Measurements from ENCODE around the gene C16orf74. TPM values are rescaled to one million over a fixed set of nuclear protein-coding genes. Genes with fewer than 3 reads are reported as not detected.

C16orf74 gene
- total and polyA plus RNA-seq, 4 donors, result 2.6 to 7.9 (median 3.4) TPM

DNA sequence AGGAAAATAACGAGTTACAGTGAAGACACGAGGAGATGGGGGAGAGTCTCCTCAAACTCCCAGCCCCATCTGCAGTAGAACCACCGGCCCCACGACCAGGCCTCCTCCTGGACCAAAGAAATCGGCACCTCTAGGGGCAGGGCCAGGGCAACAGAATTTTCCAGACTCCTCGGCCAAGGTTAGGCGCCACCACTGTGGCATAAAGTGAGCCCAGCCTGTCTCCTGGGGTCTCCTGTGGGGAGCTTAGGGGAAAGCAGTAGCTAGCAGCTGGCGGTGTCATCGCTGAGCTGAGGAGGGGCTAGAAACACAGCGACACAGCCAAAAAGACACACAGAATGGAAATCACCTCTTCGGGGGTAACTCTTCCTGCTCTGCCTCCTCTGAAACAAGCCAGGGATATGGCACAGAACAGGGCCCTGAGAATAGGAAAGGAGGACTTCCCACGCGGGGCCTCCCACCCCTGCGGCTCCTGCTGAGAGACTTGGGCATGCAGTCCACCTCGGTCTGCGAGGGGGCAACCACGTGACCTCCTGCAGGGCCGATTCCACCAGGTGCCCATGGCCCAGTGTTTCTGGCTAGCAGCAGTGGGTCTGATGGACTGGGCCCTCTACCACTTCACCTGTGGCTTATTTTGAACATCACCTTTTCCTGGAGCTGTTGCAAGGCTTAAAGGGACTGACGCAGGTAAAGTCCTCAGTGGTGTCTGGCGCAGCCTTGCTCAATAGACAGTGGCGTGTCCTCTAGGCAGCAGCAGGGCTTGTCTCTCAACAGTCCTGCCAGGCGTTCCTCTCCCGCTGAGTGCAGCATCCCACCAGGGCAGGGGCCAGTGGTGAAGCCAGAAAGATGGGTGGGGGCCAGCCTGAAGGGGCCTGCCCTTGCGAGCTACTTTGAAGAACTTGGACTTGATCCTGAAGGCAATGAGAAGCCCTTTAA, 55.4 kb downstream of the C16orf74 start:
- Histone ChIP-seq H3K27ac (ENCODE audit: low read depth in 1 of 2, low read length in 1 of 2) (no peak overlapping the region), H3K36me3 (ENCODE audit: control insufficient read depth in 4 of 4, insufficient read depth in 4 of 4, low read length in 4 of 4) (no peaks in the 10 kb centered on the region), H3K9ac (ENCODE audit: insufficient read depth in 1 of 2, low read length in 2 of 2) (no peak overlapping the region), H3K4me1 (ENCODE audit: control insufficient read depth in 5 of 5, insufficient read depth in 5 of 5, low read length in 5 of 5) (peaks cover 0 to 10% (median 0%) of the 10 kb centered on the region in 5 donors), H3K27me3 (ENCODE audit: control insufficient read depth in 3 of 3, insufficient read depth in 3 of 3, low read length in 2 of 3) (peaks cover 0 to 3% (median 0%) of the 10 kb centered on the region in 3 donors), H3K9me3 (ENCODE audit: control insufficient read depth in 4 of 4, insufficient read depth in 3 of 4, low read length in 3 of 4) (no peaks in the 10 kb centered on the region), H3K4me3 (no peak overlapping the region)
- TF ChIP-seq, protein P1, sequence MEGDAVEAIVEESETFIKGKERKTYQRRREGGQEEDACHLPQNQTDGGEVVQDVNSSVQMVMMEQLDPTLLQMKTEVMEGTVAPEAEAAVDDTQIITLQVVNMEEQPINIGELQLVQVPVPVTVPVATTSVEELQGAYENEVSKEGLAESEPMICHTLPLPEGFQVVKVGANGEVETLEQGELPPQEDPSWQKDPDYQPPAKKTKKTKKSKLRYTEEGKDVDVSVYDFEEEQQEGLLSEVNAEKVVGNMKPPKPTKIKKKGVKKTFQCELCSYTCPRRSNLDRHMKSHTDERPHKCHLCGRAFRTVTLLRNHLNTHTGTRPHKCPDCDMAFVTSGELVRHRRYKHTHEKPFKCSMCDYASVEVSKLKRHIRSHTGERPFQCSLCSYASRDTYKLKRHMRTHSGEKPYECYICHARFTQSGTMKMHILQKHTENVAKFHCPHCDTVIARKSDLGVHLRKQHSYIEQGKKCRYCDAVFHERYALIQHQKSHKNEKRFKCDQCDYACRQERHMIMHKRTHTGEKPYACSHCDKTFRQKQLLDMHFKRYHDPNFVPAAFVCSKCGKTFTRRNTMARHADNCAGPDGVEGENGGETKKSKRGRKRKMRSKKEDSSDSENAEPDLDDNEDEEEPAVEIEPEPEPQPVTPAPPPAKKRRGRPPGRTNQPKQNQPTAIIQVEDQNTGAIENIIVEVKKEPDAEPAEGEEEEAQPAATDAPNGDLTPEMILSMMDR (IDR thresholded peaks at IDR 0.05; ENCODE audit: control extremely low read depth, extremely low read depth), result no peak
- DNase-seq, result no peak
- 76 to 81% methylated on average over 24 of the region's 24 CpGs for WGBS, 2 donors
- no peak for ATAC-seq (ENCODE audit: insufficient read depth, low FRiP score)

DNA sequence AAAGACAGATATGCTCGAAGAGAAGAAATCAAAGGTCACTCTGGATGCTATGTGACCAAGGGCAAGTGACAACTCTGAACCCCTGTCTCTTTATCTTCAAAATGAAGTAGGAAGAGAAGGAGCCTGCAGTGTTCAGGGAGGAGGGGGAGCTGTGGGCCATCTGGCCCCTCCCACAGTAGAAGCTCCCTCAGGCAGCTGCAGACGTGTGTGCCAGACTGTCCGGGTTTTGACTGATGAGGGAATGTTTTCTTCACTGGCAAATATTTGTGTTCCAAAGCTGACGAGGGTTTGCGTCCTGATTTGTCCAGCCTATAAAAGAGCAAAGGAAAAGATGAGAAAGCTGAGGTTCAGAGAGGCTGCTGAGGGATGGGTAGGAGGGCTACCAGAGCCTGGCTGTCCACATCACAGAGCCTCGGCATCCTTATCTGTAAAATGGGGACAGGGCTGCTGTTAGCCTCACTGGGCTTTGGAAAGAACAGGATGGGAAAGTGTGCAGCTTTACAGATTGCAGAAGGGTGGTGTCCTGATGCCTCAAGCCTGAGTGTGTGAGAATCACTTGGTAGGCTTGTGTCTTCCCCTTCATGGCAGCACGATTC, 60.3 kb downstream of the C16orf74 start:
- Histone ChIP-seq H3K36me3 (ENCODE audit: control insufficient read depth in 4 of 4, insufficient read depth in 4 of 4, low read length in 4 of 4) (no peaks in the 10 kb centered on the region), H3K4me1 (ENCODE audit: control insufficient read depth in 5 of 5, insufficient read depth in 5 of 5, low read length in 5 of 5) (peaks cover 0 to 12% (median 4%) of the 10 kb centered on the region in 5 donors), H3K27me3 (ENCODE audit: control insufficient read depth in 3 of 3, insufficient read depth in 3 of 3, low read length in 2 of 3) (peaks cover 0 to 3% (median 0%) of the 10 kb centered on the region in 3 donors), H3K4me3 (no peak overlapping the region), H3K27ac (ENCODE audit: low read depth in 1 of 2, low read length in 1 of 2) (no peak overlapping the region), H3K9ac (ENCODE audit: insufficient read depth in 1 of 2, low read length in 2 of 2) (no peak overlapping the region), H3K9me3 (ENCODE audit: control insufficient read depth in 4 of 4, insufficient read depth in 3 of 4, low read length in 3 of 4) (no peaks in the 10 kb centered on the region)
- no peak for ATAC-seq (ENCODE audit: insufficient read depth, low FRiP score)
- WGBS, 2 donors, result 47 to 64% methylated on average over 7 of the region's 7 CpGs
- TF ChIP-seq, protein P1 (IDR thresholded peaks at IDR 0.05; ENCODE audit: control extremely low read depth, extremely low read depth), result no peak
- peak; percentile 59 to 67 (median 62) for DNase-seq

DNA sequence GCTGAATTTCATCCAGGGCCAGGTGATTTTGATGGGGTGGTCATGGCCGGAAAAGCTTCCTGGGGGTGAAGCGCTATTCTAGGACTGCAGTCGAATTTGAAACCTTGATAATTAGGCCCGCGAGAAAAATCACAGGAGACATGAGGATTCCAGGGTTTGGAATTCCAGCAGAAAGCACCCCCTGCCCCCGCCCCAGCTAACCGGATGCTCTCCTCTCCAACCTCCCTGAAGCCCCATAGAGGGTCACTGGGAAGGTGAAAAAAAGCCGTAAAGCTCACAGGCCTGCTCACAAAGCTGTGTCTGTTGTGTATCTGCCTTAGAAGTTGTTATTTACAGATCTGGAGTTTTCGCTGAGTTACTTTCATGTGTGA, 61.0 kb downstream of the C16orf74 start:
- H3K4me1 ChIP-seq (ENCODE audit: control insufficient read depth in 5 of 5, insufficient read depth in 5 of 5, low read length in 5 of 5), result peaks cover 0 to 12% (median 4%) of the 10 kb centered on the region in 5 donors
- no peaks in the 10 kb centered on the region for H3K36me3 ChIP-seq (ENCODE audit: control insufficient read depth in 4 of 4, insufficient read depth in 4 of 4, low read length in 4 of 4)
- WGBS, 2 donors, result 55 to 76% methylated on average over 9 of the region's 9 CpGs
- H3K27ac ChIP-seq (ENCODE audit: low read depth in 1 of 2, low read length in 1 of 2), result no peak overlapping the region
- H3K9ac ChIP-seq (ENCODE audit: insufficient read depth in 1 of 2, low read length in 2 of 2), result no peak overlapping the region
- no peak overlapping the region for H3K4me3 ChIP-seq
- H3K9me3 ChIP-seq (ENCODE audit: control insufficient read depth in 4 of 4, insufficient read depth in 3 of 4, low read length in 3 of 4), result no peaks in the 10 kb centered on the region
- no peak for ATAC-seq (ENCODE audit: insufficient read depth, low FRiP score)
- H3K27me3 ChIP-seq (ENCODE audit: control insufficient read depth in 3 of 3, insufficient read depth in 3 of 3, low read length in 2 of 3), result peaks cover 0 to 3% (median 0%) of the 10 kb centered on the region in 3 donors
- TF ChIP-seq, protein P1 (IDR thresholded peaks at IDR 0.05; ENCODE audit: control extremely low read depth, extremely low read depth), result no peak
- DNase-seq, result no peak

Data from lung (tissue), 12 donors.